ENCODE results near the gene UBN2.
"Not testable (repeated sequence)": the region's sequence is repeated elsewhere in the genome, so short reads cannot be mapped to it uniquely, and the experiment has no call there.

The UBN2 gene

GRCh38 chr7:139212133-139212532 is 18.9 kb upstream of the UBN2 start:
- Histone ChIP-seq H3K27me3 (ENCODE audit: insufficient read depth, low read length) (no peaks in the 10 kb centered on the region), H3K4me1 (ENCODE audit: insufficient read depth, low read length) (no peaks in the 10 kb centered on the region), H3K9ac (ENCODE audit: low read depth, low read length) (no peak overlapping the region), H3K9me3 (ENCODE audit: insufficient read depth, low read depth, low read length) (no peaks in the 10 kb centered on the region), H3K27ac (ENCODE audit: low read depth, low read length) (no peak overlapping the region), H3K36me3 (ENCODE audit: insufficient read depth, low read length) (no peaks in the 10 kb centered on the region), H3K4me3 (ENCODE audit: low read length) (no peak overlapping the region)
- WGBS, result 91% methylated on average over 2 of the region's 2 CpGs

GRCh38 chr7:139213489-139213888 is 17.5 kb upstream of the UBN2 start:
- not testable (repeated sequence) for H3K9me3 ChIP-seq (ENCODE audit: insufficient read depth, low read depth, low read length); H3K27me3 ChIP-seq (ENCODE audit: insufficient read depth, low read length); H3K4me3 ChIP-seq (ENCODE audit: low read length); H3K36me3 ChIP-seq (ENCODE audit: insufficient read depth, low read length); H3K4me1 ChIP-seq (ENCODE audit: insufficient read depth, low read length); H3K27ac ChIP-seq (ENCODE audit: low read depth, low read length); H3K9ac ChIP-seq (ENCODE audit: low read depth, low read length)
- 71% methylated on average over 1 of the region's 6 CpGs for WGBS

- Histone ChIP-seq H3K9ac (ENCODE audit: low read depth, low read length) (no peak overlapping the region), H3K36me3 (ENCODE audit: insufficient read depth, low read length) (no peaks in the 10 kb centered on the region), H3K27ac (ENCODE audit: low read depth, low read length) (no peak overlapping the region), H3K9me3 (ENCODE audit: insufficient read depth, low read depth, low read length) (no peaks in the 10 kb centered on the region), H3K4me3 (ENCODE audit: low read length) (no peak overlapping the region), H3K27me3 (ENCODE audit: insufficient read depth, low read length) (no peaks in the 10 kb centered on the region), H3K4me1 (ENCODE audit: insufficient read depth, low read length) (no peaks in the 10 kb centered on the region)
- 61% methylated on average over 1 of the region's 1 CpG for WGBS
These were observed 12.9 kb upstream of the UBN2 start for GRCh38 chr7:139218173-139218572.

GRCh38 chr7:139224219-139224618 is 6.8 kb upstream of the UBN2 start:
- no peaks in the 10 kb centered on the region for H3K36me3 ChIP-seq (ENCODE audit: insufficient read depth, low read length)
- no peak overlapping the region for H3K27ac ChIP-seq (ENCODE audit: low read depth, low read length)
- no peaks in the 10 kb centered on the region for H3K4me1 ChIP-seq (ENCODE audit: insufficient read depth, low read length)
- no peak overlapping the region for H3K4me3 ChIP-seq (ENCODE audit: low read length)
- H3K9me3 ChIP-seq (ENCODE audit: insufficient read depth, low read depth, low read length), result no peaks in the 10 kb centered on the region; the same call in 1 of the 2 replicates
- WGBS, result 100% methylated on average over 2 of the region's 2 CpGs
- H3K27me3 ChIP-seq (ENCODE audit: insufficient read depth, low read length), result no peaks in the 10 kb centered on the region
- H3K9ac ChIP-seq (ENCODE audit: low read depth, low read length), result no peak overlapping the region

GRCh38 chr7:139224836-139225235 is 6.2 kb upstream of the UBN2 start:
- H3K4me3 ChIP-seq (ENCODE audit: low read length); H3K9ac ChIP-seq (ENCODE audit: low read depth, low read length); H3K9me3 ChIP-seq (ENCODE audit: insufficient read depth, low read depth, low read length); H3K27me3 ChIP-seq (ENCODE audit: insufficient read depth, low read length); H3K36me3 ChIP-seq (ENCODE audit: insufficient read depth, low read length); H3K27ac ChIP-seq (ENCODE audit: low read depth, low read length); H3K4me1 ChIP-seq (ENCODE audit: insufficient read depth, low read length): not testable (repeated sequence)
- 96% methylated on average over 18 of the region's 18 CpGs for WGBS

GRCh38 chr7:139225286-139226157 is 5.5 kb upstream of the UBN2 start:
- not testable (repeated sequence) for H3K9me3 ChIP-seq (ENCODE audit: insufficient read depth, low read depth, low read length)

GRCh38 chr7:139226158-139226515 is 4.9 kb upstream of the UBN2 start:
- not testable (repeated sequence) for H3K36me3 ChIP-seq (ENCODE audit: insufficient read depth, low read length); H3K4me3 ChIP-seq (ENCODE audit: low read length); H3K27ac ChIP-seq (ENCODE audit: low read depth, low read length); H3K9ac ChIP-seq (ENCODE audit: low read depth, low read length); H3K9me3 ChIP-seq (ENCODE audit: insufficient read depth, low read depth, low read length); H3K27me3 ChIP-seq (ENCODE audit: insufficient read depth, low read length); H3K4me1 ChIP-seq (ENCODE audit: insufficient read depth, low read length)
- 96% methylated on average over 23 of the region's 23 CpGs for WGBS

More at GRCh38 chr7:139225286-139226157, 5.5 kb upstream of the UBN2 start:
- not testable (repeated sequence) for H3K4me1 ChIP-seq (ENCODE audit: insufficient read depth, low read length); H3K27ac ChIP-seq (ENCODE audit: low read depth, low read length); H3K9ac ChIP-seq (ENCODE audit: low read depth, low read length); H3K4me3 ChIP-seq (ENCODE audit: low read length); H3K36me3 ChIP-seq (ENCODE audit: insufficient read depth, low read length); H3K27me3 ChIP-seq (ENCODE audit: insufficient read depth, low read length)
- WGBS, result 95% methylated on average over 60 of the region's 60 CpGs

- H3K4me1 ChIP-seq (ENCODE audit: insufficient read depth, low read length); H3K27me3 ChIP-seq (ENCODE audit: insufficient read depth, low read length); H3K27ac ChIP-seq (ENCODE audit: low read depth, low read length); H3K9me3 ChIP-seq (ENCODE audit: insufficient read depth, low read depth, low read length); H3K36me3 ChIP-seq (ENCODE audit: insufficient read depth, low read length); H3K4me3 ChIP-seq (ENCODE audit: low read length); H3K9ac ChIP-seq (ENCODE audit: low read depth, low read length): not testable (repeated sequence)
- 97% methylated on average over 8 of the region's 8 CpGs for WGBS
These were observed 4.0 kb upstream of the UBN2 start for GRCh38 chr7:139226988-139227488.

GRCh38 chr7:139230023-139230422 is 1.0 kb upstream of the UBN2 start:
- Histone ChIP-seq H3K4me3 (ENCODE audit: low read length) (peak overlapping the region; percentile 85), H3K4me1 (ENCODE audit: insufficient read depth, low read length) (peaks cover 6% of the 10 kb centered on the region; the same call in 1 of the 2 replicates), H3K27me3 (ENCODE audit: insufficient read depth, low read length) (no peaks in the 10 kb centered on the region), H3K36me3 (ENCODE audit: insufficient read depth, low read length) (no peaks in the 10 kb centered on the region), H3K9ac (ENCODE audit: low read depth, low read length) (0 out of 2 replicates have a peak overlapping the region, but pooled peaks have one; percentile 59), H3K27ac (ENCODE audit: low read depth, low read length) (no peak overlapping the region), H3K9me3 (ENCODE audit: insufficient read depth, low read depth, low read length) (no peaks in the 10 kb centered on the region)
- 82% methylated on average over 8 of the region's 8 CpGs for WGBS

- Histone ChIP-seq H3K4me1 (ENCODE audit: insufficient read depth, low read length) (peaks cover 6% of the 10 kb centered on the region; the same call in 1 of the 2 replicates), H3K9ac (ENCODE audit: low read depth, low read length) (peak overlapping the region; percentile 59), H3K27ac (ENCODE audit: low read depth, low read length) (peak overlapping the region; percentile 59; the same call in 1 of the 2 replicates), H3K27me3 (ENCODE audit: insufficient read depth, low read length) (no peaks in the 10 kb centered on the region), H3K4me3 (ENCODE audit: low read length) (peak overlapping the region; percentile 85), H3K36me3 (ENCODE audit: insufficient read depth, low read length) (no peaks in the 10 kb centered on the region), H3K9me3 (ENCODE audit: insufficient read depth, low read depth, low read length) (no peaks in the 10 kb centered on the region)
- WGBS, result 5% methylated on average over 12 of the region's 12 CpGs
These were observed 608 bp upstream of the UBN2 start for GRCh38 chr7:139230484-139230773.

GRCh38 chr7:139231513-139232376 is 708 bp downstream of the UBN2 start:
- Histone ChIP-seq H3K36me3 (ENCODE audit: insufficient read depth, low read length) (peaks cover under 1% of the 10 kb centered on the region; the same call in 1 of the 2 replicates), H3K9ac (ENCODE audit: low read depth, low read length) (peak overlapping the region; percentile 76), H3K4me3 (ENCODE audit: low read length) (peak overlapping the region; percentile 85), H3K27ac (ENCODE audit: low read depth, low read length) (peak overlapping the region; percentile 72; the same call in 1 of the 2 replicates), H3K27me3 (ENCODE audit: insufficient read depth, low read length) (no peaks in the 10 kb centered on the region), H3K9me3 (ENCODE audit: insufficient read depth, low read depth, low read length) (no peaks in the 10 kb centered on the region), H3K4me1 (ENCODE audit: insufficient read depth, low read length) (peaks cover 6% of the 10 kb centered on the region; the same call in 1 of the 2 replicates)
- under 1% methylated on average over 100 of the region's 101 CpGs for WGBS
